ENCODE data around the gene RAI1. TPM values are rescaled to one million over a fixed set of nuclear protein-coding genes. Genes with fewer than 3 reads are reported as not detected.
"Not testable (repeated sequence)": the region's sequence is repeated elsewhere in the genome, so short reads cannot be mapped to it uniquely, and the experiment has no call there.

RAI1 gene, protein sequence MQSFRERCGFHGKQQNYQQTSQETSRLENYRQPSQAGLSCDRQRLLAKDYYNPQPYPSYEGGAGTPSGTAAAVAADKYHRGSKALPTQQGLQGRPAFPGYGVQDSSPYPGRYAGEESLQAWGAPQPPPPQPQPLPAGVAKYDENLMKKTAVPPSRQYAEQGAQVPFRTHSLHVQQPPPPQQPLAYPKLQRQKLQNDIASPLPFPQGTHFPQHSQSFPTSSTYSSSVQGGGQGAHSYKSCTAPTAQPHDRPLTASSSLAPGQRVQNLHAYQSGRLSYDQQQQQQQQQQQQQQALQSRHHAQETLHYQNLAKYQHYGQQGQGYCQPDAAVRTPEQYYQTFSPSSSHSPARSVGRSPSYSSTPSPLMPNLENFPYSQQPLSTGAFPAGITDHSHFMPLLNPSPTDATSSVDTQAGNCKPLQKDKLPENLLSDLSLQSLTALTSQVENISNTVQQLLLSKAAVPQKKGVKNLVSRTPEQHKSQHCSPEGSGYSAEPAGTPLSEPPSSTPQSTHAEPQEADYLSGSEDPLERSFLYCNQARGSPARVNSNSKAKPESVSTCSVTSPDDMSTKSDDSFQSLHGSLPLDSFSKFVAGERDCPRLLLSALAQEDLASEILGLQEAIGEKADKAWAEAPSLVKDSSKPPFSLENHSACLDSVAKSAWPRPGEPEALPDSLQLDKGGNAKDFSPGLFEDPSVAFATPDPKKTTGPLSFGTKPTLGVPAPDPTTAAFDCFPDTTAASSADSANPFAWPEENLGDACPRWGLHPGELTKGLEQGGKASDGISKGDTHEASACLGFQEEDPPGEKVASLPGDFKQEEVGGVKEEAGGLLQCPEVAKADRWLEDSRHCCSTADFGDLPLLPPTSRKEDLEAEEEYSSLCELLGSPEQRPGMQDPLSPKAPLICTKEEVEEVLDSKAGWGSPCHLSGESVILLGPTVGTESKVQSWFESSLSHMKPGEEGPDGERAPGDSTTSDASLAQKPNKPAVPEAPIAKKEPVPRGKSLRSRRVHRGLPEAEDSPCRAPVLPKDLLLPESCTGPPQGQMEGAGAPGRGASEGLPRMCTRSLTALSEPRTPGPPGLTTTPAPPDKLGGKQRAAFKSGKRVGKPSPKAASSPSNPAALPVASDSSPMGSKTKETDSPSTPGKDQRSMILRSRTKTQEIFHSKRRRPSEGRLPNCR (N-terminal part only)
- total RNA-seq (2021) (46.8 and 58.9 TPM in 2 replicates), Bru-seq, nascent RNA (percentile 75 among the genes with signal in this experiment), BruChase-seq, experiment 1, labeled RNA remaining after a 2-hour chase (percentile 84 among the genes with signal in this experiment), BruChase-seq, experiment 2, labeled RNA remaining after a 6-hour chase (percentile 91 among the genes with signal in this experiment)
- long read RNA-seq, full-length matches to known transcripts, result 5 of 103 reads
- long read RNA-seq, partial matches to known transcripts, result 88 of 103 reads
- long read RNA-seq, other reads (novel, unspliced or antisense), result 10 of 103 reads

DNA sequence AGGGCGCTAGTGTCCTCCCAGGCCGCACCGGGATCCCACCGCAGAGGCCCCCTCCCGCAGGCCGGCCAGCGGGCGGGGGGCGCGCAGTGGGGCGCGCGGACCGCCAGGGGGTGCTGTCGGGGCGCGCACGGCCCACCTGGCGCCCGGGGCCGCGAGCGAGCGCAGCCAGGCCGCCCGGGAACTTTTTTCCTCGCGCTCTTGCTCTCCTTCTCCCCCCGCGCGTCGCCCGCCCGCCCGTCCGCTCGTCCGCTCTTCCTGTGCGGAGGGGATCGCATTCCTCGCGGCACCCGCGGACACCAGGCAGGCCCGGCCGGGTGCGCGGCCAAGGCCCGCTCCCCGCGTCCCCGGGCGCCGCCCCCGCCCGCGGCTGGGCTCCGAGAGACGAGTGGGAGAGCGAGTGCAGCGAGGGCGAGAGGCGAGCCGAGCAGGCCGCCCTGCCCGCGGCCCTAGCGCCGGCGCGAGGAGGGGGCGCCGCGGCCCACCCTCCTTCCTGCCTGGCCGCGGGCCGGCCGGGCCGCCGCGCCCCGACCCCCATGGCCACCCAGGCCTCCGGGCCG, at the start of gene RAI1:
Gene RAI1 (plus strand): TSS at position 272 of the 557 bp plus-strand sequence. CDS start 111,491 bp downstream, outside the sequence.
- Histone ChIP-seq H3K4me3 (ENCODE audit: low read depth, low read length, poor library complexity, severe bottlenecking) (peak within 1 kb of the TSS; percentile 82), H3K9me3 (ENCODE audit: low read depth, low read length, poor library complexity, severe bottlenecking) (no peaks in the 10 kb centered on the region), H3K27me3 (replicated peaks; ENCODE audit: insufficient read depth, low read depth, low read length, poor library complexity) (no peaks in the 10 kb centered on the region), H3K27ac (ENCODE audit: low read depth, low read length, poor library complexity, severe bottlenecking) (peak within 1 kb of the TSS; percentile 94), H3K4me1 (ENCODE audit: insufficient read depth, low read length, poor library complexity, severe bottlenecking) (peaks cover 28% of the 10 kb centered on the region), H3K36me3 (ENCODE audit: insufficient read depth, low read length, poor library complexity, severe bottlenecking) (no peaks in the 10 kb centered on the region)
- DNase-seq (ENCODE audit: low spot score), result peak; percentile 93
- CTCF ChIA-PET, result interaction anchor here (0.6 to 0.9 kb wide), 2 partner anchors 238 to 1321 kb away, joined by 3 to 10 read pairs; no protein-coding TSS in a partner anchor
- POLR2A ChIA-PET (ENCODE audit: low non-redundant PET), result no interaction called here
- TF ChIP-seq, protein P1, sequence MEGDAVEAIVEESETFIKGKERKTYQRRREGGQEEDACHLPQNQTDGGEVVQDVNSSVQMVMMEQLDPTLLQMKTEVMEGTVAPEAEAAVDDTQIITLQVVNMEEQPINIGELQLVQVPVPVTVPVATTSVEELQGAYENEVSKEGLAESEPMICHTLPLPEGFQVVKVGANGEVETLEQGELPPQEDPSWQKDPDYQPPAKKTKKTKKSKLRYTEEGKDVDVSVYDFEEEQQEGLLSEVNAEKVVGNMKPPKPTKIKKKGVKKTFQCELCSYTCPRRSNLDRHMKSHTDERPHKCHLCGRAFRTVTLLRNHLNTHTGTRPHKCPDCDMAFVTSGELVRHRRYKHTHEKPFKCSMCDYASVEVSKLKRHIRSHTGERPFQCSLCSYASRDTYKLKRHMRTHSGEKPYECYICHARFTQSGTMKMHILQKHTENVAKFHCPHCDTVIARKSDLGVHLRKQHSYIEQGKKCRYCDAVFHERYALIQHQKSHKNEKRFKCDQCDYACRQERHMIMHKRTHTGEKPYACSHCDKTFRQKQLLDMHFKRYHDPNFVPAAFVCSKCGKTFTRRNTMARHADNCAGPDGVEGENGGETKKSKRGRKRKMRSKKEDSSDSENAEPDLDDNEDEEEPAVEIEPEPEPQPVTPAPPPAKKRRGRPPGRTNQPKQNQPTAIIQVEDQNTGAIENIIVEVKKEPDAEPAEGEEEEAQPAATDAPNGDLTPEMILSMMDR (conservative IDR thresholded peaks at IDR 0.05; ENCODE audit: low read depth, low read length), result peak; percentile 52; the same call in 1 of the 2 replicates
- TF ChIP-seq EZH2 (IDR thresholded peaks at IDR 0.05; ENCODE audit: borderline replicate concordance, low read depth, low read length, poor library complexity, severe bottlenecking), result no peak
- intact Hi-C loops (cut with micrococcal nuclease; ENCODE audit: unreplicated experiment), result loop anchor here (1.0 to 5.0 kb wide), 4 partner anchors 111 to 238 kb away; no protein-coding TSS in a partner anchor
- no TSS peak for BruUV-seq (replicated peaks)

- DNase-seq (ENCODE audit: low spot score); H3K36me3 ChIP-seq (ENCODE audit: insufficient read depth, low read length, poor library complexity, severe bottlenecking); H3K27me3 ChIP-seq (replicated peaks; ENCODE audit: insufficient read depth, low read depth, low read length, poor library complexity); CTCF ChIA-PET; H3K27ac ChIP-seq (ENCODE audit: low read depth, low read length, poor library complexity, severe bottlenecking); BruUV-seq (replicated peaks); H3K9me3 ChIP-seq (ENCODE audit: low read depth, low read length, poor library complexity, severe bottlenecking); intact Hi-C loops (cut with micrococcal nuclease; ENCODE audit: unreplicated experiment); POLR2A ChIA-PET (ENCODE audit: low non-redundant PET); H3K4me3 ChIP-seq (ENCODE audit: low read depth, low read length, poor library complexity, severe bottlenecking); H3K4me1 ChIP-seq (ENCODE audit: insufficient read depth, low read length, poor library complexity, severe bottlenecking): not testable (repeated sequence)
These were observed 48.6 kb upstream of the RAI1 start for GRCh38 chr17:17632690-17633089.

- Histone ChIP-seq H3K9me3 (ENCODE audit: low read depth, low read length, poor library complexity, severe bottlenecking) (no peaks in the 10 kb centered on the region), H3K27me3 (replicated peaks; ENCODE audit: insufficient read depth, low read depth, low read length, poor library complexity) (no peaks in the 10 kb centered on the region), H3K4me1 (ENCODE audit: insufficient read depth, low read length, poor library complexity, severe bottlenecking) (no peaks in the 10 kb centered on the region), H3K4me3 (ENCODE audit: low read depth, low read length, poor library complexity, severe bottlenecking) (no peak overlapping the region), H3K36me3 (ENCODE audit: insufficient read depth, low read length, poor library complexity, severe bottlenecking) (no peaks in the 10 kb centered on the region), H3K27ac (ENCODE audit: low read depth, low read length, poor library complexity, severe bottlenecking) (no peak overlapping the region)
- TF ChIP-seq EZH2 (IDR thresholded peaks at IDR 0.05; ENCODE audit: borderline replicate concordance, low read depth, low read length, poor library complexity, severe bottlenecking), result no peak
- TF ChIP-seq, protein P1 (conservative IDR thresholded peaks at IDR 0.05; ENCODE audit: low read depth, low read length), result no peak
- no TSS peak for BruUV-seq (replicated peaks)
- ChIA-PET POLR2A (ENCODE audit: low non-redundant PET) (no interaction called here), CTCF (no interaction called here)
- intact Hi-C loops (cut with micrococcal nuclease; ENCODE audit: unreplicated experiment), result no loop called here
- DNase-seq (ENCODE audit: low spot score), result no peak
These were observed 47.9 kb upstream of the RAI1 start for GRCh38 chr17:17633310-17633709.
